GM18861 (cell line): ENCODE measurements around the gene RAP1GAP2.
"Not testable (repeated sequence)": the region's sequence is repeated elsewhere in the genome, so short reads cannot be mapped to it uniquely, and the experiment has no call there.

Experiments
- ATAC-seq: cut with Tn5 transposase; IDR thresholded peaks from one replicate; pipeline ENCODE4 v1.9.1; 2021; ENCODE audit not compliant: unreplicated experiment

The RAP1GAP2 gene

DNA sequence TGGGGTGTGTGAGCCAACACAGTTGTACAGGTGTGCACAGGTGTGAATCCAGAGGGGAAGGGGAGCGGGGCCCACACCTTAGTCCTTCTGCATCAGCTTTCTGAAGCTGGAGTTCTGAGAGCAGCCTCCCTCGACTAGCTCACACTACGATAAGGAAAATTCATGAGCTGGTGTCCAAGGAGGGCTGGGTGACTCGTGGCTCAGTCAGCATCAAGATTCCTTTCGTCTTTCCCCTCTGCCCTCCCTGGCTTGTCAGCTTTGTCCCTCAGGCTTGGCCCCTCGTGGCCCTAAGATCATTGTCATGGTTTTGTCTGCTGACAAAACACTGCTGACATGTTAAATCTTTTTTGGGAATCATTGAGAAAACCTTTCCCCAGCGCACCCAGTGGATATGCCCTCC is 219.7 kb downstream of the RAP1GAP2 start:
- no peak for ATAC-seq

DNA sequence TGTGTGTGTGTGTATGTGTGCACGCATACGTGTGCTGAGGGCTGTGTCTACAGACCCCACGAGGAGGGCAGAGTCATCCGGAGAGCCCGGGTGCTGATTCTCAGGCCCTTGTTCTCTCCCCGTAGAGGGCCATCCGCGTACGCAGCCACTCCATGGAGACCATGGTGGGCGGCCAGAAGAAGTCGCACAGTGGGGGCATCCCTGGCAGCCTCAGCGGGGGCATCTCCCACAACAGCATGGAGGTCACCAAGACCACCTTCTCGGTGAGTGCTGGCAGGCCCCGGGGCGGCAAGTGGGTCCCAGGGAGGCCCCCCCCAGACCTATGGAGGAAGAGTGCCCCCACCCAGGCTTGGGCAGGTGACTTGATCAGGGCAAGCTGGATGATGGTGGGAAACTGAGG is 221.7 kb downstream of the RAP1GAP2 start:
- no peak for ATAC-seq

DNA sequence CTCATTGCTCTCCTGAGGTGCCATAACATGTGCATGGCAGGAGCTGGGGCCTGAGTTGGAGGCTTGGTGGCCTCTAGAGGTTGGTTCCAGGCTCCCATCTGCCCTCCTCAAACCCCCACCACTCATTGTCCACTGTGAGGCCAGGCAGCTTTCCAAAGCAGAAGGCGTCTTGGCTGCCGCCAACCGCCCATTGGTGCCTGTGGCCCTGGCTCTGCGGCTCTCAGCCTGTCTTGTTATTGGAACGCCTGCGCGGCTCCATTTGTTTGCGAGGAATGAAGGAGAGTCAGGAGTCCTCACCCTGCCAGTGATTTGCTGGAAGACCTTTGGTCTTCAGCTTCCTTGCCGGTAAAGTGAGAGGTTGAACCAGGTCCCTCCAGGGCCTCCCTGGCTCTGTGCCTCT is 223.5 kb downstream of the RAP1GAP2 start:
- no peak for ATAC-seq

DNA sequence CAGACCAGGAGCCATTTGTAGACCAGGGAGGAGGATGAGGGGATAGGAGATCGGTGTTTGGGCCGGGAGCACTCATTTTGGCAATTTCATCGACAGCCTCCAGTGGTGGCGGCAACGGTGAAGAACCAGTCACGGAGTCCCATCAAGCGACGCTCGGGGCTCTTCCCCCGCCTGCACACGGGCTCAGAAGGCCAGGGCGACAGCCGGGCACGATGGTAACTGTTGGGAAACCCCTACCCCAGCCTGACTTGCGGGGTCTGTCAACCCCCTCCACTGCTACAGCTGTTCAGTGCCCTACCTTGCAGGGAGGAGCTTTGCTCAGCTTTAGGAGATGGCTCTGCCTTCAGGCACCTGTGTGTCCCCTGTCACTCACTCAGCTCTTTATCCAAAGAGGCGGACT is 224.1 kb downstream of the RAP1GAP2 start:
- no peak for ATAC-seq

DNA sequence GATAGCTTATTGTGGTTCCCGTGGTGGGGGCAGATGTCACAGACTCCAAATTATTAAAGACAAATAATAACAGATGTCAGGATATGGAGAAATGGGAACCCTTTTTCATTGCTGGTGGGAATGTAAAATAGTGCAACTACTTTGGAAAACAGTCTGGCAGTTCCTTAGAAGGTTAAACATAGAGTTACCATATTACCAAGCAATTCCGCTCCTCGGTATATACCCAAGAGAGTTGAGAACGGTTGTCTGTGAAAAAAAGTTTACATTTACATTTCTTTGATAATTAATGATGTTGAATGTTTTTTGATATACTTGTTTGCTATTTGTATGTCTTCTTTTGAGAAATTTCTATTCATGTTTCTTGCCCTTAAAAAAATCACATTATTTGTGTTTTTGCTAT is 226.0 kb downstream of the RAP1GAP2 start:
- no peak for ATAC-seq

DNA sequence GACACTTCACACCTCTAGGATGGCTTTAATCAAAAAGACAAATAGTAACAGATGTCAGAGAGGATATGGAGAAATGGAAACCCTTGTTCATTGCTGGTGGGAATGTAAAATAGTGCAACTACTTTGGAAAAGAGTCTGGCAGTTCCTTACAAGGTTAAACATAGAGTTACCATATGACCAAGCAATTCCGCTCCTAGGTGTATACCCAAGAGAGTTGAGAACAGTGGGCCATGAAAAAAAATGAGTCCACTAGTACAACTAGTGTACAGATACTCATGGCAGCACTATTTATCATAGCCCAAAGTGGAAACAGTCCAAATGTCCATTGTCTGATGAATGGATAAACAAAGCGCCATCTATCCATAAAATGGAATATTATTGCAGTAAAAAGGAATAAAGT is 228.1 kb downstream of the RAP1GAP2 start:
- no peak for ATAC-seq

DNA sequence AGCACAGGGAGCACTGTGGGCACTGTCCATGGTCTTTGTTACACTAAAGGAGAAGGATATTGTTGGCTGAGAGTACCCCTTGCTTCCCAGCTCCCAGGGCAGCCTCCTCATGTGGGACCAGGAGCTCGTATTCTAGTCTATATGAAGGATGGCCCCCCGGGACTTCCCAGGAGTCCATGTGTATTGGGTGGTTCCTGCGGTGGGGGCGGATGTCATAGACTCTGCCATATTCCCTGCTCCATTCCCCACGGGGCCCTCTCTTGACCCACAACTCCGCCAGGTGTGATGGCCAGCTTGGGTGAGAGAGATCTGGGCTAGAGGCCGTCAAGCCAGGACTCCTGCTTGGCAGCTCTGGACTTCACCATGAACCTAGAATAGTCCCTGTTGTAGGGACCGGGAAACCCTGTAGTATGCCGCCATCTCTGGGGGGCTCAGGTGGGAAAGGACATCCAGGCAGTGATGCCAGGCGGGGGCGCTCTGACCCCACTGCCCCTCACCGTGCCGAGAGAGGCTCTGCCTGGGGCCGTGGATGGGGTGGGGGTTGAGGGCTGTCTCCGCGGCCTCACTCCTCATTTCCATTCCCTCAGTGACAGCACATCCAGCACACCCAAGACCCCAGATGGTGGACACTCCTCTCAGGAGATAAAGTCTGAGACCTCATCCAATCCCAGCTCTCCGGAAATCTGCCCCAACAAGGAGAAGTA is 229.3 kb downstream of the RAP1GAP2 start:
- ATAC-seq = no peak

DNA sequence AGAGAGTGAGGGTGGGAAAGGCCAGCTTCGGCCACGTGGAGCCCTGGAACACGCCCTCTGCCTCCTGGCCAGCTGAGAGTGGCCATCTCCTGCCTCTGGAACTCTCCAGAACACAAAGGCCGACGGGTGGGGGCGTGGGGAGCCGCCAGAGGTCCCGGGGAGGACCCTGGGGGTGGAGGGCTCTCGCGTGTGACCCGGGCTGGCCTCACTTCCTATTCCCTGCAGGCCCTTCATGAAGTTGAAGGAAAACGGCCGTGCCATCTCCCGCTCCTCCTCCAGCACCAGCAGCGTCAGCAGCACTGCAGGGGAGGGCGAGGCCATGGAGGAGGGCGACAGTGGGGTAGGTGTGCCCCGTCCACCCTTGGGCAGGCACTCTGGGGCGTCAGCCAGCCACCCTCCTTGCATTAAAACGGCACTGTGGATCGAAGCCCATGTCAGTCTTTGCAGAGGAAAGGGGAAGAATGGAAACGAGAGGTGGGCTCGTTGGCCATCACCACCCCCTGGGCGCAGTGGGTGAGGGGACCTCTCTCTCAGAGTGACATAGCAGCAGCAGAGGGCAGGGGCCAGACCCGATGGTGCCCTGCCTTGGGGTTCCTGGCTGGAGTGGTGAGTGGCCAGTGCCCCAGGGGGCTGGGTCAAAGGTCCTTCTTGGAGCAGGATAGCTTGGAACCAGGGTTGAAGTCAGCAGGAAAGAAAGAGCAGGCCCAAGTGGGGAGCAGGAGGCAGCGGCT is 230.1 kb downstream of the RAP1GAP2 start:
- ATAC-seq = no peak

DNA sequence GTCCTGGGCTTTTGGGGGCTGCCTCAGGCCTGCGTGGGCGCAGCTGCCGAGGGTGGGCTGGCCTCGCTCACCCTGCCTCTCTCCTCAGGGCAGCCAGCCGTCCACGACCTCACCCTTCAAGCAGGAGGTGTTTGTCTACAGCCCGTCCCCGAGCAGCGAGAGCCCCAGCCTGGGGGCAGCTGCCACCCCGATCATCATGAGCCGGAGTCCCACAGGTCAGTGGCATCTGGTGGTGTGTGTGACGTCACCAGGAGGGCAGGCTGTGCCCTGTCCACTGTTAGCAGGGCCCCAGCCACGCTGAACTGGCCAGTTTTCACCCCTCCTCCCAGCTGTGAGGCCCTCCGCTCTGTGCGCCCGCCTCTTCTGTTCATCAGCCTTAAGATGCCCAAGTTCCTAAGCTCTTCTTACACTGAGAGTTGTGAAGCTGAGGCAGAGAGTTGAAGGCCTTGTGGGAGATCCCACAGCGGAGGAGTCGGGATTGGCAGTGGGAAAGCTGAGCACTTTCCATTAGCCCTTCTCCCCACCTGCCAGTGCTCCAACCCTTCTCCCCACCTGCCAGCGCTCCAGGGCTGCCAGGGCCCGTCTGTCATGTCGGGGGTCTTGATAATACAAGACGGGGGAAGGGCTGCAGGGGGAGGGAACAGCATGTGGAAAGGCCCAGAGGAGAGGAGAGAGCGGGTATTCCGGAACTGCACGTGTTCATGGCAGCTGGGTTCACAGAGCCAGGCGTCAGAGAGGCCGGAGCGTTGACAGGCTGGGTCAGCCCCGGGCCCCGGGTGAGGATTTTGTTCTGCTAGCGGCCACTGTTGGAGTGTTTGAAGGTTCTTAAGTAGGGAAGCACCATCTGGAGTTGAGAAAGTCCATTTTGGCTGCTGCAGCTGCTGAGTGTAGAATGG is 230.9 kb downstream of the RAP1GAP2 start:
- no peak for ATAC-seq

DNA sequence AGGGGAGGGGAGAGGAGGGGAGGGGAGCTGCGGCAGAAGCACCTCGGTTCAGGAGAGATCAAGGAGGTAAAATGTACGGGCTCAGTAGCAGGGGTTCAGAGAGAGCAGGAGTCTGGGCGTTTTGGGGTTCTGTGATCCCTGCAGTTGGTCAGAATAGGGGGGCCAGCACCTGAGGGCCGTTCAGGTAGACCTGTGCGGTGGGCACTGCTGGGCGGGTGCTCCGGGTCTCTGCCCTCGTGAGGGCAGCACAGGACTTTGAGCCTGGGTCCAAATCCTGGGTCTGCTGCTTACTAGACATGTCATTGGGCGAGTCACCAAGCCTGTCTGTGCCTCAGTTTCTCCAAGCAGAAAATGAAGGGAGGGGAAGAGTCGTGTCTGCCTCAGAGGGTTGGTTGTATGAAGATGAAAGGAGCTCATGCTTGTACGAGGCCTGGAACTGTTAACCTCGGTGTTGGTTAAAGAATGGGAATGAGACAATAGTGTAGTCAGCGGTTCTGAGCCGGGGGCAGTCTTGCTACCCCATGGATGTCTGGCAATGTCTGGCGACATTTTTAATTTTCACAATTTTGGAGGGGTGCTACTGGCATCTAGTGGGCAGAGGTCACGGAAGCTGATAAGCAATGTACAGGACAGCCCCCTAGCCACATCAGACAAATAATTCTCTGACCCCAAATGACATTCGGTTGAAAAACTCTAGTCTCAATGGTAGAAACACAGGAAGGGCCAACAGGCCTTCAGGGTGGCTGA is 231.7 kb downstream of the RAP1GAP2 start:
- no peak for ATAC-seq

DNA sequence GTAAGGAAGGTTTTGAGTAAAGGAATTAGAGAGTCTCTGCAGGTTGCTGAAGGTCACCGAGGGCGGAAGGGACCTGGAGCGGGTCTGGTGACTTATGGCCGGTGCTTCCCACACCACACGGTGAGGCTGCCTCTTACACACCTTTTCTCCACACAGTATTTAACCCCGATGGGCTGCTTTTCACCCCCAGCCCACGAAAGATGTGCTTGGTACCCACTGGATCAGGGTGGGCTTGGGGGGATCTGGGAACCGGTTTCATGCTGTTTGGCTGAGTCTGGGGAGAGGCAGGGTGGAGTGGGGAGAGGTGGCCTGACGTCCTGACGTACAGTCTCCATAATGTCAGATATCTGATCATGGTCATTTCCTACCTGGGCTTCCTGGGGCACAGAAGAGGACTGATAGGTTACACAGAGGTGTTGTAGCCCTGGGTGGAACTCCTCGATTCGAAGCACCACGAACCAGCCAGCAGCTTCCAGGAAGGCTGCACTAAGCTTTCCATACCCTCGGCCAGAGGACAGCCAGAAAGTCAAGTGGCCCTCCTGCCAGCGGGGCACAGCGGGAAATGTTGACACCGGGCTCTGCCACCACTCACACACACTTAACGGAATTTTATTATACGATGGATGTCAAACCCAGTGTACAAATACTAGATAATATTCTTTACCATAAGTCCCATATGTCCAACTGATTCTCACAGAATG is 233.1 kb downstream of the RAP1GAP2 start:
- ATAC-seq = no peak

DNA sequence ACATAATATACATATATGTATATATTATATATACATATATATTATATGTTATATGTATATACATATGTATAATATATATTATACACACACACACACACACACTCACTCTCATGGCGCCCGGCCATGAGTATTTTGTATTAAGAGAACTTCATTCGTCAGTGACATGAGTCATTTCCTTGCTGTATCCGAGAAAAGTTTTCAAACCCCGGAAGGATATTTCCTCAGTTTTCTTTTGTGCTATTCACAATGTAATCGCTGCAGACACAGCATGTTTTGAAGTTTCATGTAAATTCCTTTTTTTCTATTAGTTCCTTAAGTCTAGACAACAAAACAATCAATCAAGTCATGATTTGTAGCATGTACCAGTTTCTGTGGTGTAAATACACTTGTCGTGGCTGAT is 233.9 kb downstream of the RAP1GAP2 start:
- ATAC-seq = no peak

DNA sequence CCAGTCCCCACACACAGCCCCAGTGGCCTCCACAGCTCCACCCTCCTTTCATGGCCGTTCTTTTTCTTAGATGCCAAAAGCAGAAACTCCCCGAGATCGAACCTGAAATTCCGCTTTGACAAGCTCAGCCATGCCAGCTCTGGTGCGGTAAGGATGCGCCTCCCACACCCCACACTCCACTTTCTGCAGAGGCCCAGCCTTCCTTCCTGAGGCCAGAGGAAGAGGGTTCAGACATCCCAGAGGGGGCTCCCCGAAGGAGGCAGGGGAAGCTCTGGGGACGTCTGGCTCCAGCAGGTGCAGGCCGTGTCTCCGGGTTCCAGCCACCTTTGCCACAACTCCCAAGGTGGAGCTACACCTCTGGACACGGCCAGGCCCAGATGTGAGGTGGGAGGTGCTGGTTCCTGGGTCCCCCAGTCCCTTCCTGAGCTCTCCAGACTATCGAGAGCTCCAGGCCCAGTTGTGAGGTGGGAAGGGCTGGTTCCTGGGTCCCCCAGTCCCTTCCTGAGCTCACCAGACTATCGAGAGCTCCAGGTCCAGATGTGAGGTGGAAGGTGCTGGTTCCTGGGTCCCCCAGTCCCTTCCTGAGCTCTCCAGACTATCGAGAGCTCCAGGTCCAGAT is 234.7 kb downstream of the RAP1GAP2 start:
- ATAC-seq = not testable (repeated sequence)

DNA sequence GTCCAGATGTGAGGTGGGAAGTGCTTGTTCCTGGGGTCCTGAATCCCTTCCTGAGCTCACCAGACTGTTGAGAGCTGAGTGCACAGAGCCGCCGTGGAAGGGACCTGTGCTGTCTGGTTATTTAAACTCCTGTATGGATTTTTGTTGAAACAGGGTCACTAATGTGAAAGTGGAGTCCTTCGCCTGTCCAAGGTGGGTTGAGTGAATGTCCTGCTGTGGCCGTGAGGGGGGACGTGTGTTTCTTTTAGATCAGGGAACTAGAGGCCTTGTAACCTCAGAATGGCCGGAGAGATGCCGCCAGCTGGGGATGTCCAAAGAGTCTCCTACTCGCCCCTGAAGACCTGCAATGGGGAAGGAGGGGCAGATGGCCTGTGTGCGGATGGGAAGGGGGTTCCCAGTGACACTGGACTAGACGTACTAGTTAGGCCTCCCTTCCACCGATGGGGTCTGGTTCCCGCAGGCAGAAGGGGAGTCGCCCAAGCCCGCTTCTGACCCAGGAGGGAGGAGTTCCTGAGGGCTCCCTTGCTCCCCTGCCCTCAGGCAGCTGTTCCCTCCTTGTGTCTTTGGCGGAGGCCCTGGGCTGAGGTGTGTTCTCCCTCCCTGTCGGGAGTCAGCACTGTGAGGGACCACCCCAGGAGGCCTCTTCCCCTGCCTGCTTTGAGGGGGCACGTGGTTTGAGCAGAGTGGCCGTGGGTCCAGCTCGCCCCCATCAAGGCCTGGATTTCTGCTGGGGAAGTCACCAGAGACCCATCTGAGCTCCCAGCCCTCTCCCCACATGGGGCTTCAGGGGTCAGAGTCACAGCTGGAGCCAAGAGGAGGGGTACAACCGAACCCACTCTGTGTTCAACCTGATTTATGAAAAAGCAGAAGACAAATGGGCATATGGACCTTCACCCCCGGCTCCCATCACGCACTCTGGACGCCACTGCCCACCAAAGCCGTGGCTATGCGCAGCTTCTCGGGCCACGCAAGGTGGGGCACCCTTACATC is 236.3 kb downstream of the RAP1GAP2 start:
- no peak for ATAC-seq

DNA sequence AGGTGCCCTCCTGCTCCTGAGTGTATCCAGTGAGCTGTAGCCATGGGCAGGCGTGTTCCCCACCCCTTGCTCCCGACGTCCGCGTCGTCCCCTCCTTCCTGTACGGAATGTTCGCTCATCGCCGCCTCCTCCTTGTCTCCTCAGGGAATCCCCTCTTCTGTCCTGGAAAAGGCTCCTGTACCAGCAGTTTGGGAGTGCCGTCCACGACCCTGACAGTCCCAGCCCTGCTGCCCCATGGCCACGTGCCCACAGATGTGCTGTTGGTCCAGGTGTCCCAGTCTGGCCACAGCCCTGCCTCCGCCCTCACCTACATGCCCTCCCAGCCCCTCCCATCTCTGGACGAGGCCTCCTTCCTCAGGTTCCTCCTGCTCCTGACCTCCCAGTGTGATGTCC is 237.0 kb downstream of the RAP1GAP2 start:
- no peak for ATAC-seq

DNA sequence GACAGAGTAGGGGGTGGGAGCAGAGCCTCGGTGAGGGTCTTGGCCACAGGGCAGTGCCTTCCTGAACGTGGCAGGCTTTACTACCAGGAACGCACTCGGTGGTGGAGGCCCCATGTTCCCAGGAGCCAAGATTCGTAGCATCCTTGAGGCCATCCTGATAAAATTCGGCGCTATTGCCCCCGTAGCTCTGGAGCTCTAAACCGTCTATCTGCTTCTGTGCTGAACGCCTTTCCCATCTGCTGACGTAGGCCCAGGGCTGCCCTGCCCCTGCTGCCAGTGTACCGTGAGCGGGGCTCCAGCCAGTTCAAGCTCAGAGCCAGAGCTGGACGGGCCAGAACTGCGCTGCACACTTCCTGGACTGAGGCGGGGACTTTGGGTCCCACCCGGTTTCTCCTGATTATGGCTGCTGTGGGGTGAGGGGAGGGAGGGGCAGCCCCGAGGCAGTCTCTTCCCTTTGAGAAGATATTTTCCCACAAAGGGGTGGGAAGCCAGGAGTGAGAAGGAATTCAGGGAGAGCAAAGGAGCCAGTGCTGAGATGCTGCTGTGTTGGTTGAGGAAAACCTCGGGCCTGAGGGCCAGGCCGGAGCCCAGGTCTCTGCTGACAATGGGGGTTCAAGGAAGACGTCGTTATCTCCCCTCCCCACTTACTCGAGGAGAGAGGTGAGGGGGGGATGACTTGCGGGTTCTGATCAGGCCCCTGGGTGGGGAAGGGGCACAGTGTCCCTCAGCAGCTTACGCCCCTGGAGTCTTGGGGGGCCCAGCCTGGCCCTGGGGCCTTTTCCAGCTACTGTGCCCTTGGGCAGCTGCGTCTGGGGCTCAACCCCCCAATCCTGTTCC is 237.7 kb downstream of the RAP1GAP2 start:
- ATAC-seq = no peak

DNA sequence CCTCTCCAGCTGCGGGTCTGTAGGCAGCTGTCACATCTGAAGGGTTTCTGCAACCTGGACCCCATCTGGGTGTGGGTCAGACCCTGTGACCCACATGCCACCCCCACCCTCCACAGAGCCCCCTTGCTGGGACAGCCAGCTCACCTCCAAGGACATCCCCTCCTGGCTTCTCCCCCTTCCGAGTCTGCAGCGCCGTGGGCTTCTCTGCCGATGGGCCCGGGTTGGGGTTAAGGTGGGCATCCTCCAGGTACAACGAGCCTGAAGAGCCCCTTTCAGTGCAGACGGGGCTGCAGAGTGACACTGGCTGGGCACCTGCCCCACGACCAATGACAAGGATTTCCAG is 238.3 kb downstream of the RAP1GAP2 start:
- ATAC-seq = no peak
